Mesothelial cell of epicardium (in vitro differentiated cells): Measurements from ENCODE around the gene COX7A2L. TPM values are rescaled to one million over a fixed set of nuclear protein-coding genes. Genes with fewer than 3 reads are reported as not detected.

Source experiments
- DNase-seq, 2 experiments: peaks; one replicate each; pipeline ENCODE4 v3.0.0; 2021; ENCODE audit warnings: low spot score in 2 of 2; ENCODE audit not compliant: unreplicated experiment in 2 of 2
- H3K27ac Mint-ChIP-seq: 2 replicates; pipeline ENCODE4 v1.8.0; 2021; ENCODE audit warnings: mixed read lengths
- H3K27me3 Mint-ChIP-seq: 2 replicates; pipeline ENCODE4 v1.8.0; 2021; ENCODE audit warnings: low read depth, mixed read lengths
- H3K36me3 Mint-ChIP-seq: 2 replicates; pipeline ENCODE4 v1.8.0; 2021; ENCODE audit warnings: mixed read lengths
- H3K4me1 Mint-ChIP-seq: 2 replicates; pipeline ENCODE4 v1.8.0; 2021; ENCODE audit warnings: mixed read lengths
- H3K4me3 Mint-ChIP-seq: 2 replicates; pipeline ENCODE4 v1.8.0; 2021; ENCODE audit warnings: mild to moderate bottlenecking, moderate library complexity, mixed read lengths
- H3K9me3 Mint-ChIP-seq: 2 replicates; pipeline ENCODE4 v1.8.0; 2021; ENCODE audit warnings: mixed read lengths
- total RNA-seq: library from RNA; stranded (reverse); gene quantifications from 3 replicates; pipeline ENCODE4 v1.2.1, GENCODE V29; 2021
- TF ChIP-seq, protein P1 (sequence below): fragments of 200-600 bp; sonication (generic); IDR thresholded peaks from one replicate; pipeline ENCODE4 v1.5.0; 2021; ENCODE audit warnings: antibody characterized with exemption; ENCODE audit not compliant: unreplicated experiment

COX7A2L gene
- total RNA-seq, 1 donor from 2014 or later, result 82.5 TPM

DNA sequence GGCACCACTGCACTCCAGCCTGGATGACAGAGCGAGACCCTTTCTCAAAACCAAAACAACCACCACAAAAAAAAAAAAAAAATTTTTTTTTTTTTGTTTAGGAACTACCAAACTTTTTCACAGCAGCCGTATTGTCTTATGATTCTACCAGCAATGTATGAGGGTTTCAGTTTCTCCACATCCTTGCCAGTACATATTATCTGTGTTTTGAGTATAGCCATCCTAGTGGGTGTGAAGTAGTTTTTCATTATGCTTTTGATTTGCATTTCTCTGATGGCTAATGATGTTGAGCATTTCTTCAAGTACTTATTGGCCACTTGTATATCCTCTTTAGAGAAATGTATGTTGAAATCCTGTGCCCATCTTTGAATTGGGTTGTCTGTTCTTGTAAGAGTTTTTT is 51.7 kb downstream of the COX7A2L start:
- Mint-ChIP-seq H3K4me3 (no peak overlapping the region), H3K27me3 (no peaks in the 10 kb centered on the region), H3K27ac (no peak overlapping the region), H3K36me3 (peaks cover 26% of the 10 kb centered on the region), H3K4me1 (peaks cover 6% of the 10 kb centered on the region), H3K9me3 (no peaks in the 10 kb centered on the region)
- DNase-seq, result no peak
- TF ChIP-seq, protein P1, sequence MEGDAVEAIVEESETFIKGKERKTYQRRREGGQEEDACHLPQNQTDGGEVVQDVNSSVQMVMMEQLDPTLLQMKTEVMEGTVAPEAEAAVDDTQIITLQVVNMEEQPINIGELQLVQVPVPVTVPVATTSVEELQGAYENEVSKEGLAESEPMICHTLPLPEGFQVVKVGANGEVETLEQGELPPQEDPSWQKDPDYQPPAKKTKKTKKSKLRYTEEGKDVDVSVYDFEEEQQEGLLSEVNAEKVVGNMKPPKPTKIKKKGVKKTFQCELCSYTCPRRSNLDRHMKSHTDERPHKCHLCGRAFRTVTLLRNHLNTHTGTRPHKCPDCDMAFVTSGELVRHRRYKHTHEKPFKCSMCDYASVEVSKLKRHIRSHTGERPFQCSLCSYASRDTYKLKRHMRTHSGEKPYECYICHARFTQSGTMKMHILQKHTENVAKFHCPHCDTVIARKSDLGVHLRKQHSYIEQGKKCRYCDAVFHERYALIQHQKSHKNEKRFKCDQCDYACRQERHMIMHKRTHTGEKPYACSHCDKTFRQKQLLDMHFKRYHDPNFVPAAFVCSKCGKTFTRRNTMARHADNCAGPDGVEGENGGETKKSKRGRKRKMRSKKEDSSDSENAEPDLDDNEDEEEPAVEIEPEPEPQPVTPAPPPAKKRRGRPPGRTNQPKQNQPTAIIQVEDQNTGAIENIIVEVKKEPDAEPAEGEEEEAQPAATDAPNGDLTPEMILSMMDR, result no peak

DNA sequence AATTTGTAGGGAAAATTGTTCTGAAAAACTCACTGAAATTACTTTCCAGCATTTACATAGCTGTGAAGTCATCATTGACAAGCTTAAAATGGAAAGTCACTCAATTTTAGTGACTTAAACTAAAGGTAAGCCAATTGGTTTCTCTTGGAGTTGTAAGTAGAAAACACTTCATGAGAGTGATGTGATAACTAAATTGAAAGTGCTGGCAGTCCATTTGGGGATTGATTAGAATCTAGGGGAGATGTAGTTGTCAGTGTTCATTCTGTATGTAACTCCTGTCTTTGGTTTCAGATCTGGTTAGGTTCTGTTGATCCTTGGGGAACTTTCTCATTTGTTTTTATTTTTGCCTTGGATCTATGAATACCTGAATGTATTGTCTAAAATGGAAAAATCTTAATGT is 53.8 kb downstream of the COX7A2L start:
- TF ChIP-seq, protein P1, result no peak
- peaks cover 4% of the 10 kb centered on the region for H3K4me1 Mint-ChIP-seq
- no peaks in the 10 kb centered on the region for H3K9me3 Mint-ChIP-seq

DNA sequence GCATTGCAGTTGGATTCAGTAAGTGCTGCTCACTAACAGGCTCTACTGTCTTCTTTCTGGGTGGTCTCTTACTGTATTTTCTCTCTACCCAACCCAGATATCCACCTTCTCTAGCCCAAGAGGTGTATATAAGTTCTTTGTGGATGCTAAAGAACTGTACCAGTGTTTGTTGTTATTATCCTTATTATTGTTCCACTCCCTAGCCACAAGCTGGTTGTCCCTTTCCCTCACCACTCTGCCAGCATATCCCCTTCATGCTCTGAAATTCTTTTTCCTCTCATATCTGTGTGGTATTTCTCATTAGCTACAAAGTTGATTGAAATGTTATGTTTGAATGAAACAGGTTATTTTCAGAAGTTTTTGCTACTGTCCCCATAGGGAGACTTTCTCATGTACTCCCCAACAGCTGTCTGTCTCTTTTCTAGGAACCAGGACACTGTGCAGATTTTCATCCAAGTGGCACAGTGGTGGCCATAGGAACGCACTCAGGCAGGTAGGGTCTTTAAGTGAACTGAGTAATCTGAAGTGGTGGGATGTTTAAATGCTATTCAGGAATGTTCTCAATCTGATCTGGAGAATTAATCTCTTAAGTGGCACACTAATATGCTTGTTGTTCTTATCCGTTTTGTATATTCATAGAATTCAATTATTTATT is 56.8 kb downstream of the COX7A2L start:
- Mint-ChIP-seq H3K4me1 (no peaks in the 10 kb centered on the region), H3K27ac (no peak overlapping the region), H3K9me3 (no peaks in the 10 kb centered on the region), H3K36me3 (peaks cover 32% of the 10 kb centered on the region), H3K4me3 (no peak overlapping the region), H3K27me3 (no peaks in the 10 kb centered on the region)
- TF ChIP-seq, protein P1, result no peak
- no peak for DNase-seq

More for the DNA sequence above, 53.8 kb downstream of the COX7A2L start:
- H3K27ac Mint-ChIP-seq, result no peak overlapping the region
- no peak for DNase-seq
- H3K36me3 Mint-ChIP-seq, result peaks cover 36% of the 10 kb centered on the region
- no peak overlapping the region for H3K4me3 Mint-ChIP-seq
- no peaks in the 10 kb centered on the region for H3K27me3 Mint-ChIP-seq

DNA sequence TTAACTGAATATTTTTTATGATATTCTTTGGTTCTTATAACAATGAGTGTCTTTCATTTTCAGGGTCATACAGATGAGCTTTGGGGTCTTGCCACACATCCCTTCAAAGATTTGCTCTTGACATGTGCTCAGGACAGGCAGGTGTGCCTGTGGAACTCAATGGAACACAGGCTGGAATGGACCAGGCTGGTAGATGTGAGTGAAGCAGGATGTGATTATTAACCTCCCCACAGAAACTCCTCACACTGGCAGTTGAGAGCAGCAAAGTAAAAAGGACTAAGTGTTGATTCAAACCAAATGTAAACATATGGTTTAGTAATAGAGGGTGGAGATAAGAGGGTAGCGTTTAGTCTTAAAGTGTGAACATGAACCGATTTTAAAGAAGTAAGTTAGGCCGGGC is 57.8 kb downstream of the COX7A2L start:
- no peak overlapping the region for H3K27ac Mint-ChIP-seq
- H3K9me3 Mint-ChIP-seq, result no peaks in the 10 kb centered on the region
- no peak overlapping the region for H3K4me3 Mint-ChIP-seq
- no peaks in the 10 kb centered on the region for H3K4me1 Mint-ChIP-seq
- H3K27me3 Mint-ChIP-seq, result no peaks in the 10 kb centered on the region
- TF ChIP-seq, protein P1, result no peak
- peaks cover 36% of the 10 kb centered on the region for H3K36me3 Mint-ChIP-seq
- no peak for DNase-seq

- no peak for DNase-seq
- H3K36me3 Mint-ChIP-seq, result peaks cover 25% of the 10 kb centered on the region
- TF ChIP-seq, protein P1, result no peak
- no peaks in the 10 kb centered on the region for H3K4me1 Mint-ChIP-seq
- H3K27me3 Mint-ChIP-seq, result no peaks in the 10 kb centered on the region
- H3K4me3 Mint-ChIP-seq, result no peak overlapping the region
- H3K9me3 Mint-ChIP-seq, result no peaks in the 10 kb centered on the region
- H3K27ac Mint-ChIP-seq, result no peak overlapping the region
Observed at GRCh38 chr2:42300527-42300926, 60.5 kb downstream of the COX7A2L start.

Other genes starting within 250 kb of the COX7A2L start
- gene EML4, start 191.9 kb downstream of the COX7A2L start, total RNA-seq, result 93.4 to 97.2 TPM (median 95.6 TPM) in 3 replicates
- gene KCNG3, start 132.8 kb upstream of the COX7A2L start, total RNA-seq, result 0.09 to 0.27 TPM (median 0.18 TPM) in 3 replicates
- gene MTA3, start 207.4 kb upstream of the COX7A2L start, total RNA-seq, result 97.1 to 107 TPM (median 106 TPM) in 3 replicates